Type B pancreatic cell (in vitro differentiated cells): ENCODE measurements around the gene ZNF674. TPM values are rescaled to one million over a fixed set of nuclear protein-coding genes. Genes with fewer than 3 reads are reported as not detected.
A peak's percentile ranks its signal among the peaks of the same experiment; 100 is the strongest.

Source experiments
- DNase-seq: peaks from one replicate; pipeline ENCODE4 v3.0.0; 2021; ENCODE audit warnings: mixed read lengths; ENCODE audit not compliant: unreplicated experiment; ENCODE audit errors: extremely low spot score
- H3K27ac Mint-ChIP-seq: 2 replicates; pipeline ENCODE4 v1.8.0; 2021; ENCODE audit warnings: mild to moderate bottlenecking, mixed read lengths
- H3K27me3 Mint-ChIP-seq: 2 replicates; pipeline ENCODE4 v1.8.0; 2021; ENCODE audit warnings: mixed read lengths
- H3K36me3 Mint-ChIP-seq: 2 replicates; pipeline ENCODE4 v1.8.0; 2021; ENCODE audit warnings: mixed read lengths
- H3K4me1 Mint-ChIP-seq: one replicate; pipeline ENCODE4 v1.8.0; 2021; ENCODE audit warnings: mixed read lengths; ENCODE audit not compliant: unreplicated experiment
- H3K4me3 Mint-ChIP-seq: 2 replicates; pipeline ENCODE4 v1.8.0; 2021; ENCODE audit warnings: mild to moderate bottlenecking, mixed read lengths
- H3K9me3 Mint-ChIP-seq: 2 replicates; pipeline ENCODE4 v1.8.0; 2021; ENCODE audit warnings: mixed read lengths
- CTCF ChIP-seq: fragments of 200-600 bp; sonication (generic); conservative IDR thresholded peaks from 2 replicates; pipeline ENCODE4 v1.5.0; 2021; ENCODE audit warnings: antibody characterized with exemption, mild to moderate bottlenecking
- total RNA-seq: library from RNA; stranded (reverse); gene quantifications from 2 replicates; pipeline ENCODE4 v1.2.1, GENCODE V29; 2021; ENCODE audit warnings: low replicate concordance

ZNF674 gene
- total RNA-seq, 1 donor from 2014 or later = 3.5 TPM

GRCh38 chrX:46577221-46578005, 32.2 kb upstream of the ZNF674 start:
- H3K4me1 Mint-ChIP-seq = peaks cover 10% of the 10 kb centered on the region
- peak overlapping the region; percentile 77 for H3K4me3 Mint-ChIP-seq
- H3K27me3 Mint-ChIP-seq = peaks cover 23% of the 10 kb centered on the region
- no peak overlapping the region for H3K27ac Mint-ChIP-seq
- no peaks in the 10 kb centered on the region for H3K9me3 Mint-ChIP-seq
- DNase-seq = no peak
- no peaks in the 10 kb centered on the region for H3K36me3 Mint-ChIP-seq
- TF ChIP-seq CTCF = no peak

- Mint-ChIP-seq H3K4me1 (peaks cover 10% of the 10 kb centered on the region), H3K36me3 (no peaks in the 10 kb centered on the region), H3K27me3 (peaks cover 30% of the 10 kb centered on the region), H3K27ac (no peak overlapping the region), H3K9me3 (no peaks in the 10 kb centered on the region), H3K4me3 (peak overlapping the region; percentile 77)
- DNase-seq = no peak
- TF ChIP-seq CTCF = no peak
Observed at GRCh38 chrX:46576458-46576857, 31.2 kb upstream of the ZNF674 start.

GRCh38 chrX:46575991-46576392, 30.8 kb upstream of the ZNF674 start:
- Mint-ChIP-seq H3K4me3 (peak overlapping the region; percentile 77), H3K4me1 (peaks cover 10% of the 10 kb centered on the region), H3K27me3 (peaks cover 30% of the 10 kb centered on the region), H3K27ac (no peak overlapping the region), H3K9me3 (no peaks in the 10 kb centered on the region), H3K36me3 (no peaks in the 10 kb centered on the region)
- DNase-seq = no peak
- no peak for TF ChIP-seq CTCF

DNA sequence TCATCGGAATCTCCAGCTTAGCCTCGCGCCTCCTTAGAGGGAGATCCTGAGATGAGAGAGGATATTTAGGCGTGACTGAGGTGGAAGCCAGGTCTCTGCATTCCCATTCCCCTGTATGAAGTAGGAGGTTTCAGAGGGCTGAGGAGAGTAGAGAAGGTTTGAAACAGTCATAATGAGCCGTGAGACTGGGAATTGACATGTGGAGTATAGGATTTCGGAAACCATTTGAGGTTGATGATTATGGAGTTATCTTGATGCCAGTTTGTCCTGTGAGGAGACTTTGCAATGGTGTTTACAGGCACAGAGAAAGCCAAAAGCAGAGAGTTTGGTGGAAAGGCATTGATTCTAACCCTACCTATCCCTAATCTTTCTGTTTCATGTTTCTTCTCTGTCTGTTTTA, 30.4 kb upstream of the ZNF674 start:
- TF ChIP-seq CTCF = no peak
- peak overlapping the region; percentile 77 for H3K4me3 Mint-ChIP-seq
- peaks cover 10% of the 10 kb centered on the region for H3K4me1 Mint-ChIP-seq
- no peaks in the 10 kb centered on the region for H3K36me3 Mint-ChIP-seq
- H3K27me3 Mint-ChIP-seq = peaks cover 30% of the 10 kb centered on the region
- H3K9me3 Mint-ChIP-seq = no peaks in the 10 kb centered on the region
- DNase-seq = no peak
- no peak overlapping the region for H3K27ac Mint-ChIP-seq

DNA sequence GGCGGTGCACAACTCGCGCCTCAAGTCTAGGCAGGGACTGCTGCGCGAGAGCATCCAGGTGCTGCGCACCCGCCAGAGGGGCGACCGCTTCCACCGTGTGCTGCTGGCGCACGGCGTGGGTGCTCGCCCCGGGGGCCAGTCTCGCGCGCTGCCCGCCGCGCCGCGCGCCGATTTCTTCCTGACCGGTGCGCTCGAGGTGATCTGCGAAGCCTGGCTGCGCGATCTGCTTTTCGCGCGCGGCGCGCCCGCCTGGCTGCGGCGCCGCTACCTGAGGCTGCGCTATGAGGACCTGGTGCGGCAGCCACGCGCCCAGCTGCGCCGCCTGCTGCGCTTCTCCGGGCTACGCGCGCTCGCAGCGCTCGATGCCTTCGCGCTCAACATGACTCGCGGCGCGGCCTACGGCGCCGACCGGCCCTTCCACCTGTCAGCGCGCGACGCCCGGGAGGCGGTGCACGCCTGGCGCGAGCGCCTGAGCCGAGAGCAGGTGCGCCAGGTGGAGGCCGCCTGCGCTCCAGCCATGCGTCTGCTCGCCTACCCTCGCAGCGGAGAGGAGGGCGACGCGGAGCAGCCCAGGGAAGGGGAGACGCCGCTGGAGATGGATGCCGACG, 29.7 kb upstream of the ZNF674 start:
- H3K9me3 Mint-ChIP-seq = no peaks in the 10 kb centered on the region

More for the DNA sequence above, 29.7 kb upstream of the ZNF674 start:
- no peak overlapping the region for H3K27ac Mint-ChIP-seq
- peaks cover 10% of the 10 kb centered on the region for H3K4me1 Mint-ChIP-seq
- H3K4me3 Mint-ChIP-seq = peak overlapping the region; percentile 79
- peaks cover 30% of the 10 kb centered on the region for H3K27me3 Mint-ChIP-seq
- H3K36me3 Mint-ChIP-seq = no peaks in the 10 kb centered on the region
- no peak for DNase-seq
- no peak for TF ChIP-seq CTCF
